H1 (cell line): ENCODE measurements around the gene UBE2E1. TPM values are rescaled to one million over a fixed set of nuclear protein-coding genes. Genes with fewer than 3 reads are reported as not detected.

Experiments
- CTCF ChIA-PET: fragments of 300-600 bp; sonication (Branson Sonifier 250); formaldehyde crosslinking; loops from one replicate; lab custom pipeline; 2021; ENCODE audit not compliant: partially characterized antibody; lab: Charles Lee
- POLR2A ChIA-PET: fragments of 300-600 bp; sonication (Branson Sonifier 250); formaldehyde crosslinking; loops from one replicate; lab custom pipeline; 2021; ENCODE audit warnings: inconsistent platforms; ENCODE audit not compliant: partially characterized antibody; lab: Charles Lee
- DNase-seq, 2 experiments: peaks; one replicate each; pipeline versions ENCODE4 v3.0.0 to v3.0.0-alpha.2; 2010 to 2022; ENCODE audit warnings: low spot score in 2 of 2, low read depth in 1 of 2, mixed read lengths in 1 of 2
- FAIRE-seq: peaks from 2 replicates; lab custom pipeline; 2011; peaks lifted over from hg19 to GRCh38; lab: Jason Lieb, UNC
- H2AFZ ChIP-seq: 2 replicates; pipeline ENCODE4 v1.8.1; 2012; ENCODE audit warnings: low read length, inconsistent platforms
- H2AK5ac ChIP-seq: 2 replicates; pipeline ENCODE4 v1.6.1; 2013; ENCODE audit warnings: low read depth, low read length
- H2BK120ac ChIP-seq: replicated peaks from 2 replicates; pipeline ENCODE3; 2013; ENCODE audit warnings: low read depth, low read length, inconsistent platforms
- H2BK12ac ChIP-seq: 2 replicates; pipeline ENCODE4 v1.6.1; 2013; ENCODE audit warnings: low read depth, low read length
- H2BK15ac ChIP-seq: 2 replicates; pipeline ENCODE4 v1.6.1; 2013; ENCODE audit warnings: low read length
- H2BK20ac ChIP-seq: 2 replicates; pipeline ENCODE4 v1.6.1; 2013; ENCODE audit warnings: low read length
- H2BK5ac ChIP-seq: 2 replicates; pipeline ENCODE4 v1.6.1; 2013; ENCODE audit warnings: low read depth, low read length
- H3K14ac ChIP-seq: 2 replicates; pipeline ENCODE4 v1.6.1; 2013; ENCODE audit warnings: inconsistent platforms; ENCODE audit not compliant: insufficient read length
- H3K18ac ChIP-seq: 2 replicates; pipeline ENCODE4 v1.6.1; 2013; ENCODE audit warnings: low read length; ENCODE audit errors: extremely low read depth
- H3K23ac ChIP-seq: 2 replicates; pipeline ENCODE4 v1.6.1; 2013; ENCODE audit warnings: inconsistent platforms; ENCODE audit not compliant: insufficient read length
- H3K23me2 ChIP-seq: 2 replicates; pipeline ENCODE4 v1.6.1; 2013; ENCODE audit warnings: low read depth, low read length
- H3K27ac ChIP-seq: 2 replicates; pipeline ENCODE4 v1.6.1; 2011; ENCODE audit warnings: low read depth, low read length, inconsistent platforms
- H3K27me3 ChIP-seq, 4 experiments: replicated peaks in 1 of 4; 1 replicate in 1 of 4; 2 replicates in 3 of 4; pipeline versions ENCODE4 v1.6.1 to v1.8.1; 2011 to 2013; ENCODE audit warnings: low read length in 3 of 4, mild to moderate bottlenecking in 3 of 4, inconsistent platforms in 2 of 4, mixed read lengths in 2 of 4, moderate library complexity in 1 of 4; ENCODE audit not compliant: control insufficient read depth in 3 of 4, insufficient read depth in 3 of 4; ENCODE audit errors: extremely low read depth in 1 of 4
- H3K36me3 ChIP-seq, 4 experiments: 2 replicates each; pipeline versions ENCODE4 v1.6.1 to v1.8.1; 2011 to 2013; ENCODE audit warnings: mild to moderate bottlenecking in 4 of 4, low read length in 3 of 4, moderate library complexity in 2 of 4, control low read depth in 1 of 4, inconsistent platforms in 1 of 4; ENCODE audit not compliant: insufficient read depth in 4 of 4, control insufficient read depth in 2 of 4
- H3K4ac ChIP-seq: replicated peaks from 2 replicates; pipeline ENCODE3; 2013; ENCODE audit warnings: low read length, low read depth, mixed read lengths, inconsistent platforms; ENCODE audit not compliant: insufficient read length
- H3K4me1 ChIP-seq, 4 experiments: replicated peaks in 1 of 4; 1 replicate in 1 of 4; 2 replicates in 3 of 4; pipeline versions ENCODE4 v1.6.1 to v1.8.1; 2011 to 2013; ENCODE audit warnings: low read length in 3 of 4, inconsistent platforms in 2 of 4, mixed read lengths in 1 of 4; ENCODE audit not compliant: insufficient read depth in 4 of 4, control insufficient read depth in 3 of 4
- H3K4me2 ChIP-seq, 2 experiments: 2 replicates each; pipeline versions ENCODE4 v1.6.1 to v1.8.1; 2011 to 2013; ENCODE audit warnings: low read depth in 2 of 2, low read length in 2 of 2, control low read depth in 1 of 2, inconsistent platforms in 1 of 2, mild to moderate bottlenecking in 1 of 2; ENCODE audit not compliant: insufficient read depth in 1 of 2
- H3K4me3 ChIP-seq, 4 experiments: fragments of 200-600, 300-600 bp in 1 of 4; sonication (generic), shearing (Covaris generic), sonication (Bioruptor Twin) in 1 of 4; 2 replicates each; pipeline versions ENCODE4 v1.5.1 to v1.8.1; 2011 to 2016; ENCODE audit warnings: low read length in 4 of 4, low read depth in 3 of 4, control low read depth in 2 of 4, inconsistent platforms in 2 of 4, mild to moderate bottlenecking in 2 of 4, mixed read lengths in 1 of 4, moderate library complexity in 1 of 4; ENCODE audit not compliant: insufficient read depth in 2 of 4; ENCODE audit errors: extremely low read depth in 1 of 4
- H3K56ac ChIP-seq: replicated peaks from 2 replicates; pipeline ENCODE3; 2013; ENCODE audit warnings: low read depth, mild to moderate bottlenecking, mixed read lengths, low read length, inconsistent platforms; ENCODE audit not compliant: insufficient read length
- H3K79me1 ChIP-seq: 2 replicates; pipeline ENCODE4 v1.6.1; 2013; ENCODE audit warnings: low read depth, low read length, control low read depth
- H3K79me2 ChIP-seq, 2 experiments: 2 replicates each; pipeline versions ENCODE4 v1.6.1 to v1.8.1; 2012 to 2013; ENCODE audit warnings: low read length in 2 of 2, mild to moderate bottlenecking in 2 of 2, inconsistent platforms in 1 of 2; ENCODE audit not compliant: insufficient read depth in 2 of 2, control insufficient read depth in 1 of 2
- H3K9ac ChIP-seq, 4 experiments: replicated peaks in 1 of 4; 1 replicate in 1 of 4; 2 replicates in 3 of 4; pipeline versions ENCODE4 v1.6.1 to v1.8.1; 2011 to 2013; ENCODE audit warnings: low read depth in 3 of 4, low read length in 3 of 4, control low read depth in 2 of 4, mild to moderate bottlenecking in 2 of 4, moderate library complexity in 2 of 4, inconsistent platforms in 1 of 4; ENCODE audit errors: extremely low read depth in 1 of 4
- H3K9me3 ChIP-seq, 2 experiments: 2 replicates each; pipeline versions ENCODE4 v1.6.1 to v1.8.1; 2012 to 2013; ENCODE audit warnings: mild to moderate bottlenecking in 2 of 2, moderate library complexity in 2 of 2, control low read depth in 1 of 2, inconsistent platforms in 1 of 2, low read depth in 1 of 2, low read length in 1 of 2, mixed read lengths in 1 of 2; ENCODE audit not compliant: insufficient read depth in 2 of 2
- H4K20me1 ChIP-seq, 2 experiments: replicated peaks in 1 of 2; 2 replicates each; pipeline versions ENCODE3 to v1.8.1; 2011 to 2013; ENCODE audit warnings: inconsistent platforms in 2 of 2, low read length in 2 of 2, mild to moderate bottlenecking in 1 of 2; ENCODE audit not compliant: insufficient read depth in 2 of 2, control insufficient read depth in 1 of 2
- H4K5ac ChIP-seq: 2 replicates; pipeline ENCODE4 v1.6.1; 2013; ENCODE audit warnings: low read length, low read depth, mixed read lengths, inconsistent platforms; ENCODE audit not compliant: insufficient read length
- H4K8ac ChIP-seq: 2 replicates; pipeline ENCODE4 v1.8.0; 2013; ENCODE audit warnings: mild to moderate bottlenecking, moderate library complexity, low read length, inconsistent platforms; ENCODE audit not compliant: insufficient read depth; ENCODE audit errors: extremely low read depth
- H4K91ac ChIP-seq: replicated peaks from 2 replicates; pipeline ENCODE3; 2013; ENCODE audit warnings: low read length, mixed read lengths, inconsistent platforms; ENCODE audit not compliant: insufficient read length
- CHD1 ChIP-seq: IDR thresholded peaks from 2 replicates; pipeline ENCODE4 v1.6.1; 2012; ENCODE audit warnings: low read depth, low read length, improper control_type of control experiment
- CHD2 ChIP-seq: IDR thresholded peaks from 2 replicates; pipeline ENCODE4 v1.6.1; 2012; ENCODE audit warnings: low read length, improper control_type of control experiment
- CTCF ChIP-seq, 3 experiments: IDR thresholded peaks; 1 replicate in 2 of 3; 2 replicates in 1 of 3; pipeline versions ENCODE4 v1.5.1 to v1.6.1; 2011; ENCODE audit warnings: low read length in 3 of 3, mild to moderate bottlenecking in 3 of 3, inconsistent platforms in 2 of 3, low read depth in 1 of 3, moderate library complexity in 1 of 3; ENCODE audit not compliant: insufficient read depth in 1 of 3; ENCODE audit errors: control extremely low read depth in 1 of 3
- MAFK ChIP-seq: IDR thresholded peaks from 2 replicates; pipeline ENCODE4 v1.6.1; 2012; ENCODE audit warnings: low read depth, mild to moderate bottlenecking, improper control_type of control experiment, low read length
- RBBP5 ChIP-seq: IDR thresholded peaks from 2 replicates; pipeline ENCODE4 v1.7.1; 2012; ENCODE audit warnings: low read depth, mild to moderate bottlenecking, inconsistent platforms, low read length, moderate library complexity, borderline replicate concordance
- RNF2 ChIP-seq: fragments of 200-900, 300-1000 bp; sonication (generic); IDR thresholded peaks from 2 replicates; pipeline ENCODE4 v1.7.1; 2016; ENCODE audit warnings: borderline replicate concordance, low read depth, mild to moderate bottlenecking, antibody characterized with exemption, low read length; ENCODE audit not compliant: poor library complexity, severe bottlenecking; ENCODE audit errors: missing control alignments
- SAP30 ChIP-seq: fragments of 300-600 bp; sonication (generic); IDR thresholded peaks from 2 replicates; pipeline ENCODE4 v1.7.1; 2012; ENCODE audit warnings: low read length, moderate library complexity, mild to moderate bottlenecking, inconsistent platforms; ENCODE audit not compliant: insufficient read depth, insufficient replicate concordance
- SIRT6 ChIP-seq: IDR thresholded peaks from one replicate; pipeline ENCODE4 v1.7.1; 2012; ENCODE audit warnings: low read length, inconsistent platforms
- SRF ChIP-seq: IDR thresholded peaks from 2 replicates; pipeline ENCODE4 v1.6.1; 2011; ENCODE audit warnings: mild to moderate bottlenecking, low read depth, low read length, moderate library complexity
- WGBS, 2 experiments: shearing (Covaris generic) in 1 of 2; methylation state at CpG; one replicate each; pipeline versions ENCODE4 v1.1.6 to v1.1.7; 2013 to 2015; ENCODE audit warnings: low lambda C conversion rate in 2 of 2, mixed read lengths in 2 of 2, inconsistent platforms in 1 of 2, low coverage in 1 of 2, missing lambda C conversion rate in 1 of 2; ENCODE audit not compliant: insufficient replicate concordance in 2 of 2, insufficient coverage in 1 of 2, insufficient read length in 1 of 2; ENCODE audit errors: extremely low coverage in 1 of 2, missing lambda C conversion rate in 1 of 2; 5-methylcytosine and 5-hydroxymethylcytosine counted together
- polyA plus RNA-seq, 7 experiments: library from polyadenylated mRNA; depleted of rRNA in 3 of 7; stranded (reverse) in 5 of 7; unstranded in 2 of 7; fragments of >200 nt in 5 of 7; fragments of 200-250 nt in 2 of 7; gene quantifications; 1 replicate in 5 of 7; 2 replicates in 1 of 7; 4 replicates in 1 of 7; pipeline versions ENCODE4 v1.2.1 to v1.2.3, GENCODE V29; 2011 to 2013; ENCODE audit warnings: missing spikeins in 2 of 7, mixed read lengths in 2 of 7
- total RNA-seq: library from RNA; stranded (reverse); fragmentation: NEBNext Ultra II Directional; extraction: Animal tissue kit (Norgen Biotek cat#: 25700); gene quantifications from 2 replicates; pipeline ENCODE4 v1.2.1, GENCODE V29; 2021

Gene UBE2E1
- total and polyA plus RNA-seq, 2 of the 8 experiments (the other 6 are each of a cell fraction or from before 2014, with no cell fraction given) = 109 to 141 TPM

- Histone ChIP-seq H2BK5ac (no peak overlapping the region), H3K79me2 (no peaks in the 10 kb centered on the region), H3K36me3 (no peaks in the 10 kb centered on the region), H3K18ac (no peak overlapping the region), H3K27ac (no peak overlapping the region), H2BK20ac (no peak overlapping the region), H3K4ac (no peak overlapping the region), H3K79me1 (no peaks in the 10 kb centered on the region), H2BK12ac (no peak overlapping the region), H3K56ac (no peak overlapping the region), H3K4me1 (peaks cover 8 to 17% (median 16%) of the 10 kb centered on the region in 4 experiments), H3K4me2 (no peak overlapping the region), H4K20me1 (no peaks in the 10 kb centered on the region), H2BK15ac (no peak overlapping the region), H4K8ac (no peak overlapping the region), H3K9me3 (no peaks in the 10 kb centered on the region), H4K5ac (no peak overlapping the region), H4K91ac (no peak overlapping the region), H2AK5ac (no peak overlapping the region), H3K27me3 (no peaks in the 10 kb centered on the region), H2AFZ (no peak overlapping the region), H3K23me2 (no peaks in the 10 kb centered on the region), H3K14ac (no peak overlapping the region), H3K4me3 (no peak overlapping the region), H3K23ac (no peak overlapping the region), H2BK120ac (no peak overlapping the region), H3K9ac (no peak overlapping the region)
- CTCF ChIA-PET = interaction anchor here (0.8 to 1.6 kb wide), 3 partner anchors 10 to 528 kb away, joined by 3 to 5 read pairs (median 4); no protein-coding TSS in a partner anchor
- FAIRE-seq = no peak
- no peak for DNase-seq
- TF ChIP-seq RNF2 (no peak), SAP30 (no peak), SIRT6 (no peak), CHD1 (no peak), RBBP5 (no peak), MAFK (no peak), SRF (no peak), CHD2 (no peak), CTCF (IDR thresholded peaks at IDR 0.05; ENCODE audit: control extremely low read depth in 1 of 3, insufficient read depth in 1 of 3, low read depth in 1 of 3, low read length in 3 of 3) (no peak)
- POLR2A ChIA-PET = interaction anchor here (0.7 kb wide), 1 partner anchor 179 kb away, joined by 3 read pairs; no protein-coding TSS in a partner anchor
- 88% methylated on average over 3 of the region's 3 CpGs; no CpG with 5 or more reads in 1 of the 2 experiments for WGBS, 2 experiments
Observed at GRCh38 chr3:23756206-23756840, 49.4 kb upstream of the UBE2E1 start.
